ENCODE measurements around the gene MAGI2. TPM values are rescaled to one million over a fixed set of nuclear protein-coding genes. Genes with fewer than 3 reads are reported as not detected.
A peak's percentile ranks its signal among the peaks of the same experiment; 100 is the strongest.

The MAGI2 gene
- total and polyA plus RNA-seq, 2 experiments from 2014 or later, result 3.5 to 4.1 TPM

- H3K4me3 ChIP-seq, result peak overlapping the region; percentile 23
- in situ Hi-C loops (cut with MboI), result no loop called here
Measured at GRCh38 chr7:79495544-79496272, 42.2 kb upstream of the MAGI2 start.

GRCh38 chr7:79494046-79494445, 40.6 kb upstream of the MAGI2 start:
- 96 to 97% methylated on average over 2 of the region's 2 CpGs for WGBS, 2 experiments (ENCODE audit: low coverage in 1 of 2, low lambda C conversion rate in 2 of 2, missing lambda C conversion rate in 2 of 2)
- Histone ChIP-seq H3K27ac (no peak overlapping the region), H3K4me1 (ENCODE audit: insufficient read depth) (peaks cover 24% of the 10 kb centered on the region), H3K4me3 (no peak overlapping the region), H3K9me3 (ENCODE audit: low read depth) (no peaks in the 10 kb centered on the region), H2AFZ (no peak overlapping the region), H4K20me1 (ENCODE audit: insufficient read depth) (no peaks in the 10 kb centered on the region), H3K9me2 (ENCODE audit: insufficient read depth) (no peaks in the 10 kb centered on the region), H3K4me2 (ENCODE audit: unreplicated experiment) (no peak overlapping the region), H3K79me2 (ENCODE audit: insufficient read depth) (no peaks in the 10 kb centered on the region), H3K36me3 (ENCODE audit: low read depth) (no peaks in the 10 kb centered on the region), H3K27me3 (replicated peaks; ENCODE audit: insufficient read depth) (no peaks in the 10 kb centered on the region), H3F3A (ENCODE audit: insufficient read depth) (peaks cover 23% of the 10 kb centered on the region), H3K9ac (no peak overlapping the region)
- in situ Hi-C loops (cut with MboI), result no loop called here
- no peak for TF ChIP-seq EZH2 (IDR thresholded peaks at IDR 0.05; ENCODE audit: insufficient read depth, poor library complexity, severe bottlenecking)
- no peak for TF ChIP-seq EZH2phosphoT487 (IDR thresholded peaks at IDR 0.05; ENCODE audit: insufficient read depth, low read depth)
- no peak for DNase-seq

More at GRCh38 chr7:79495544-79496272, 42.2 kb upstream of the MAGI2 start:
- 14 to 17% methylated on average over 6 of the region's 6 CpGs for WGBS, 2 experiments (ENCODE audit: low coverage in 1 of 2, low lambda C conversion rate in 2 of 2, missing lambda C conversion rate in 2 of 2)
- DNase-seq, result peak; percentile 78
- Histone ChIP-seq H3K9me2 (ENCODE audit: insufficient read depth) (no peaks in the 10 kb centered on the region), H2AFZ (peak overlapping the region; percentile 55), H4K20me1 (ENCODE audit: insufficient read depth) (no peaks in the 10 kb centered on the region), H3F3A (ENCODE audit: insufficient read depth) (peaks cover 23% of the 10 kb centered on the region), H3K27ac (peak overlapping the region; percentile 61), H3K27me3 (replicated peaks; ENCODE audit: insufficient read depth) (no peaks in the 10 kb centered on the region), H3K4me2 (ENCODE audit: unreplicated experiment) (peak overlapping the region; percentile 63), H3K9me3 (ENCODE audit: low read depth) (no peaks in the 10 kb centered on the region), H3K9ac (no peak overlapping the region), H3K79me2 (ENCODE audit: insufficient read depth) (no peaks in the 10 kb centered on the region), H3K4me1 (ENCODE audit: insufficient read depth) (peaks cover 24% of the 10 kb centered on the region), H3K36me3 (ENCODE audit: low read depth) (no peaks in the 10 kb centered on the region)
- no peak for TF ChIP-seq EZH2 (IDR thresholded peaks at IDR 0.05; ENCODE audit: insufficient read depth, poor library complexity, severe bottlenecking)
- no peak for TF ChIP-seq EZH2phosphoT487 (IDR thresholded peaks at IDR 0.05; ENCODE audit: insufficient read depth, low read depth)

- in situ Hi-C loops (cut with MboI), result no loop called here
Measured at GRCh38 chr7:79489371-79489770, 35.9 kb upstream of the MAGI2 start.

GRCh38 chr7:79478386-79478785, 24.9 kb upstream of the MAGI2 start:
- no peaks in the 10 kb centered on the region for H3K9me2 ChIP-seq (ENCODE audit: insufficient read depth)
- TF ChIP-seq EZH2phosphoT487 (IDR thresholded peaks at IDR 0.05; ENCODE audit: insufficient read depth, low read depth), result no peak
- TF ChIP-seq EZH2 (IDR thresholded peaks at IDR 0.05; ENCODE audit: insufficient read depth, poor library complexity, severe bottlenecking), result no peak
- H4K20me1 ChIP-seq (ENCODE audit: insufficient read depth), result no peaks in the 10 kb centered on the region
- no peak overlapping the region for H3K27ac ChIP-seq
- H2AFZ ChIP-seq, result no peak overlapping the region
- no peaks in the 10 kb centered on the region for H3K36me3 ChIP-seq (ENCODE audit: low read depth)
- H3K4me1 ChIP-seq (ENCODE audit: insufficient read depth), result 0 out of 2 replicates have a peak, but pooled peaks cover 7% of the 10 kb centered on the region
- H3K9ac ChIP-seq, result no peak overlapping the region
- no peaks in the 10 kb centered on the region for H3K27me3 ChIP-seq (replicated peaks; ENCODE audit: insufficient read depth)
- DNase-seq, result no peak
- H3K9me3 ChIP-seq (ENCODE audit: low read depth), result no peaks in the 10 kb centered on the region
- no peaks in the 10 kb centered on the region for H3F3A ChIP-seq (ENCODE audit: insufficient read depth)
- no peaks in the 10 kb centered on the region for H3K79me2 ChIP-seq (ENCODE audit: insufficient read depth)
- WGBS, 2 experiments (ENCODE audit: low coverage in 1 of 2, low lambda C conversion rate in 2 of 2, missing lambda C conversion rate in 2 of 2), result 77 to 78% methylated on average over 3 of the region's 3 CpGs
- H3K4me3 ChIP-seq, result no peak overlapping the region
- in situ Hi-C loops (cut with MboI), result no loop called here
- H3K4me2 ChIP-seq (ENCODE audit: unreplicated experiment), result no peak overlapping the region

More at GRCh38 chr7:79489371-79489770, 35.9 kb upstream of the MAGI2 start:
- Histone ChIP-seq H3K9me2 (ENCODE audit: insufficient read depth) (no peaks in the 10 kb centered on the region), H3K36me3 (ENCODE audit: low read depth) (no peaks in the 10 kb centered on the region), H3K27ac (no peak overlapping the region), H3K4me3 (no peak overlapping the region), H2AFZ (no peak overlapping the region), H3F3A (ENCODE audit: insufficient read depth) (no peaks in the 10 kb centered on the region), H3K9ac (no peak overlapping the region), H3K27me3 (replicated peaks; ENCODE audit: insufficient read depth) (no peaks in the 10 kb centered on the region), H3K4me1 (ENCODE audit: insufficient read depth) (peaks cover 7% of the 10 kb centered on the region; the same call in 1 of the 2 replicates), H3K79me2 (ENCODE audit: insufficient read depth) (no peaks in the 10 kb centered on the region), H3K9me3 (ENCODE audit: low read depth) (no peaks in the 10 kb centered on the region), H4K20me1 (ENCODE audit: insufficient read depth) (no peaks in the 10 kb centered on the region), H3K4me2 (ENCODE audit: unreplicated experiment) (no peak overlapping the region)
- no peak for DNase-seq
- no peak for TF ChIP-seq EZH2 (IDR thresholded peaks at IDR 0.05; ENCODE audit: insufficient read depth, poor library complexity, severe bottlenecking)
- no peak for TF ChIP-seq EZH2phosphoT487 (IDR thresholded peaks at IDR 0.05; ENCODE audit: insufficient read depth, low read depth)
